HG02798 (cell line): ENCODE data around the gene HIPK2.

Experiments used
- ATAC-seq: cut with Tn5 transposase; IDR thresholded peaks from one replicate; pipeline ENCODE4 v1.9.1; 2021; ENCODE audit warnings: mild to moderate bottlenecking; ENCODE audit not compliant: unreplicated experiment, poor library complexity

The HIPK2 gene

DNA sequence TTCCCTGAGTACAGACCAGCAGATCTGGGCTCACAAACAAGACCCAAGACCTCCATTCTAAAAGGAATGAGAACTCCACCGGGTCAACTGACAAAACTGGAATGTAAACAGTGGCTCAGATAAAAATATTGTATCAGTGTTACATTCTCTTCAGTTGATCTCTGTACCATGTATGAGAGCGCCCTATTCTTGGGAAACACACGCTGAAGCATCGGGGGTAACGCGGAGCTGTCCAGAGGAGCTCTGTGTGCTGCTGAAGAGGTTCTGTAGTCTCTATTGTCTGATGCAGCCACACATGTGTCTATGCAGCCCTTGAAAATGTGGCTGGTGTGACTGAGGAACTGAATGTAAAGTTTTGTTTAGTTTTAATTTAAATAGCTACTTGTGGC, 39.7 kb downstream of the HIPK2 start:
- ATAC-seq: no peak

DNA sequence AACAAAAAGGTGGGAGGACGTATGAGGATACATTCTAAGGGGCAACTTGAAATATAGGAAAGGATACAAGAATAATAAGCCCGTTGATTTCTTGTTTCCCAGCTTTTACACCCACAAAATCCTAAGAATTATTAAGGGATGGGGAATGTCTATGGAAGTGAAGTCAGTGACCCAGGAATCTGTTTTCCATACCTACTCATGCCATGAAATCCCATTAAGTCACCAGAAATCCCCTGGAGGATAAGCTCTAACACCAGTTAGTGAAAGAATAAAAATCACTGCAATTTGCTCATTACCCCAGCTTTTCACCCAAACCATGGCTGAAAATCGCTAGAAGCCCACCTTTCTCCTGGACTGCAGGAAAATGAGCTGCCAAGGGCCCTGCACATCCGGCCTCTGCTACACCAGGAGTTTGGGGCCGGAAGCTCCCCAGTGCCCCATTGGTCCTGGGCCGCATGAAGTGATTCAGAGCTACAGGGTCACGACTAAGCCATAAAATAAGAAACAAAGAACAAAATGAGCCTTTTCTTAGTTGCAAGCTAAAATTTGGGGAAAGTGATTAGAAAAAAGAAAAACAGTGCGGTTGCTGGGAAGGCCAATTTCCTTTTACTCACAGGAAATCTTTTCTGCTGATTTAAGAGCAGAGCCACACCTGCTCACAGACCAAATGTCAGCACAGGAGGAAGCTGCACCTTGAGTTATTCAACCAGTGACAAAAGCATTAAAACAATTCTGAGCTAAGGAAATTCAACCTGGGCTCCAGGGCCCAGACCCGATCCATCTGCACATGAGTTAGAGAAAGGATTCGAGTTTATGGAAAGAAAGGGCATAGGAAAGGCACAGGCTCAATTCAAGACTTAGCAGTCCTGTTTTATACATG, 40.3 kb downstream of the HIPK2 start:
- ATAC-seq: no peak

DNA sequence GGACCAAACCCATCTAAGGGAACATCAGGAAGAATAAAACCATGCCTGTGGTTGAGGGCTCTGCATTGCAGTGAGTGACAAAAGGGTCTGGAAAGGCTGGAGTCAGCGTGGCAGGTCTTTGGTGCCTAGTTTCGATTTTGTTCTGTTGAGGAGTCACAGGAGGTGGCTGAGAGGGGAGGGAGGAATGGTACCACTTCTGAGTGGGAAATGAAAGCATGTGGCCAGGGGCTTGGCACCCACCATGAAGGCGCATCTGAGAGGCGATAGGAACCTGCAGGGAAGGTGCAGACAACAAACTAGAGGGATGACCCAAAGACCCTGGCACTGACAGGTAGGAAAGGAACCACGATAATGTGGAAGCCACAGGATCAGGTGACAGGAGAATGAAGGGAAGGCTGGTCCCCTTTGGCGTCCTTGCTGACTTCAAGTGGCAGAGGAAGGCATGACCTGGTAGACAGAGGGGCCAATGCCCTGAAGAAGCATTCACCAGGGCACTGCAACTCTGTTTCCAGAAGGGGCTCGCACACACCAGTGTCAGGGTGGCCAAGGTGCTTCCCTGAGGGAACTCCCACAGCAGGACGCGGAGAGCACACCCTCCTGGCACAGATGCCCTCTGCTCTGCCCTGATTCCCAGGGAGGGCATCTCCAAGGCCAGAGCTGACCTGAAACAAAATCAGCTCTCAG, 41.7 kb downstream of the HIPK2 start:
- ATAC-seq: no peak

DNA sequence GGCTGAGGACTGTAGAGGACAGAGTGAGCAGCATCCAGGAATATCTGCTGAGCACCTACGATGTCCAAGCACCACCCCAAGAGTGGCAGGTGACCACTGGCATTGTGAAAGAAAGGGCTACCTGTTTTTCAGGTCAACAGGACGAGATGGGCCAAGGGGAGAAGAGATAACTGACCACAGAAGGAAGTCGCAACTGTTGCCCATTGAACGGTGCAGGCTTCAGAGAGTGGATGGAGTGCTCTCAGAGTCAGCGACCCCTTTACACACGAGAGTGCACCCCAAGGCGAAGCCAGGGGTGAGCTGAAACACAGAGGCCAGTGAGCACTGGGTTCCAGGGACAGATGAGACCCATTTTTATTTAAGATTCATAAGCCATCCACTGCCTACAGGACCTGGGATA, 42.3 kb downstream of the HIPK2 start:
- ATAC-seq: no peak

DNA sequence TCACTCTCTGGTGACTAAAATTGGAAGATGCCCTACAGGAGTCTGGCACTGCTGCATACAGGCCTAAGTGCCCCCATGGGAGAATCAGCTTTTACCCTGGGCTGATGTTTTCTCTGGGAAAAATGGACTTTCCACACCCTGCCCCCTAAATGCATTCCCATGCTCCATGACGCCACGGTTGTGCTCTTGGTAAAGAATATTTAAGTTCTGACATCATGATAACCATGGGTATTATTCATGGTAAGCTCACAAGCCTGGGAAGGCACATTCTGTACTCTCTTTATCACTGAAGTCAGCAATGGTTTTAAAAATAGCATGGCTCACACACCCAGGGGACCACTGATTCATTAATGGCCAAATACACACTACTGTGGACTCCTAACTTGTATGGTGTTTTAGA, 43.4 kb downstream of the HIPK2 start:
- no peak for ATAC-seq

DNA sequence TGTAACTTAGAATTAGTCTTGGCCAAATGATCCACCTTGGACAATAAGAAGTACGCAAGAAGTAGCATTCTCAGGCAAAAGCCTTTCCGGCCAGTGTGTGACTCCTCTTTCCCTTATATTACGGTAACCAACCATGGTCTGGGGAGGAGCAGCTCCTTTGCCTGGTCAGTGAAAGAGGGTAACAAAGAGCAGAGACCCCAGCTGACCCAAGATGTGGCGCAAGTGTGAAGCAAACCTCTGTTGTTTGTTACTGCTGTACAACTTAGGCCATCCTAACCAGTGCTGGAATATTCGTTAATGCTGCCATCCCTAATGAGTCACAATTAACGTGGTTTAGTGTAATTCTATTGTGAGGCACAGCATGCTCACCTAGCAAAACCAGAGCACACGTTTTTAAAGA, 44.0 kb downstream of the HIPK2 start:
- ATAC-seq: no peak

DNA sequence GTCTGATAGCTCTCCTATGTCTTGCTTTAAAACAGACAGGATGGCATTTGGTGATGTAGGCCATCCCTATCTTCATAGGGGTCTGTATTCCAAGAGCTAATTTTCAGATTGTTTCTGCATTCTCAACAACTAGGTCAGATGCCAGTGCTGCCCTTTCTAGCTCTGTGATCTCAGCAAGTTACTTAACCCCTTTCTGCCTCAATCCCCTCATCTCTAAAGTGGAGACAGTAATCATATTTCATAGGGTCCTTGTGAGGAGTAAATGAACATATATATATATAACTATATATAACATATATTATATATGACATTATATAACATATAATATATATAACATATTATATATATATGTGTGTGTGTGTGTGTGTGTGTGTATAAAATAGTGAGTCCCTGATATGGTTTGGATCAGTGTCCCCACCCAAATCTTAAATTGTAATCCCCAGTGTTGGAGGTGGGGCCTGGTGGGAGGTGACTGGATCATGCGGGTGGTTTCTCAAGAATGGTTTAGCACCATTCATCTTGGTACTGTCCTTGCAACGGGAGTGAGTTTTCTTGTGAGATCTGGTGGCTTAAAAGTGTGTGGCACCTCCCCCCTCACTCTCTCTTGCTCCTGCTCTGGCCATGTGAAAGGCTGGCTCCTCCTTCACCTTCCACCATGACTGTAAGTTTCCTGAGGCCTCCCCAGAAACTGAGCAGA, 45.2 kb downstream of the HIPK2 start:
- ATAC-seq: no peak

DNA sequence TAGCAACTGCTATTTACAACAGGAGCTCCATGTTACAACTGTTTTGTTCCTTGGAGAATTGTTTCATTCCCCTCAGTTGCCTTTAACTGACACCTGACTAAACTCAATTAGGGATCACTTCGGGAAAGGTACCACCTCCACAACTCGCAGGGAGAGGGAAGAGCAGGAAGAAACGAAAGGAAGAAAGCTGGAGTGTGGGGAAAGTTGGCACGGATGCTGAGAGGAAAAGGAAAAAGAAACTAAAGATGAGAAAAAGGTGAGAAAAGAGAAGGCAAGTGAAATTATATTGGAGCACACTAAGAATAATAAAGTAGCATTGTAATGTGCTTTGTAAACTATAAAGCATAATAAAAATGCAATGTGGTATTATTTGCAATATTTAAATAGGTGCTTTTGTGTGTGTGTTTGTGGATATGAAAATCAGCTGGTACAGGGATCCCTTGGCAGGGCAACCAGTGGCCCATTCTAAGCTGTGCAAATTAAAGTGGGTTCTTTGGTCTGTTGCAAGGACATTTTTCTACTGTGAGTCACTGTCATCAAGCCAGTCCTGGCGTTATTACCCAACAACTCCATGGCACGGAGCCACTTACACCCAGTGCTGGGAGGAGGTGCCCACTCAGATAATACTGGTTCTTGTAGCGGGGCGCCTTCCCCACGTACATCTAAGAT, 45.9 kb downstream of the HIPK2 start:
- no peak for ATAC-seq

DNA sequence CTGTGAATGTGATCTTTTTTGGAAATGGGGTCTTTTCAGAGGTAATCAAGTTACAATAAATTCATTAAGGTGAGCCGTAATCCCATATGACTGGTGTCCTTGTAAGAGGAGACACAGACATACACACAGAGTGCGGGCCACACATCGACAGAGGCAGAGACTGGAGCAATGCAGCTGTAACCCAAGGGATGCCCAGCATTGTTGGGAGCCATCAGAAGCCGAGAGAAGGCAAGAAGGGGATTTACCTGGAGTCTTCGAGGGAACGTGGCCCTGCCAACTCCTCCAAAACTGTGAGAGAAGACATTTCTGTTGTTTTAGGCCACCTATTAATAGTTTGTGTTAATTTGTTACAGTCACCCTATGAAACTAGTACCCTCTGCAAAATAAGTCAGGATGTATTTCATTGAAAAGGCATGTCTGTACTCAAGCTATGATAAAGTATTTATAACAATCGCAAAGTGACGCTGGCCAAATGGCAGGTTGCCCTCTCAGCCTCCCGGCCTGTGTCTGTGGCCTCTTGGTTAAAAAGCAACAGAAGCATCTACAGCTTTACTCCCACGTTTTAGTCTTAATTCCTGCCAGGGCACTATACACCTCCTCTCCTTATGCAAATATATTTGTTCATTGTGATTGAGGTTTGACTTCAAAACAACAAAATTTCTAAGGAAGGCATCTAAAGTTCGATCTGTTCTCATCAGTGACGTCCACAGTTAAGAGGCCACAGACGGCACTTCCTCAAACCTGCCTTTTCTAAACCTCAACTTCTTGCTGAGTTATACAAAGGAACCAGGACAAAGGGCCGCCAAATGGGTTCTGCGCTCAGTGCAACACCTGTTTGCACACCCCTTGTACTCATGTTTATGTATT, 46.8 kb downstream of the HIPK2 start:
- peak; percentile 88 for ATAC-seq

DNA sequence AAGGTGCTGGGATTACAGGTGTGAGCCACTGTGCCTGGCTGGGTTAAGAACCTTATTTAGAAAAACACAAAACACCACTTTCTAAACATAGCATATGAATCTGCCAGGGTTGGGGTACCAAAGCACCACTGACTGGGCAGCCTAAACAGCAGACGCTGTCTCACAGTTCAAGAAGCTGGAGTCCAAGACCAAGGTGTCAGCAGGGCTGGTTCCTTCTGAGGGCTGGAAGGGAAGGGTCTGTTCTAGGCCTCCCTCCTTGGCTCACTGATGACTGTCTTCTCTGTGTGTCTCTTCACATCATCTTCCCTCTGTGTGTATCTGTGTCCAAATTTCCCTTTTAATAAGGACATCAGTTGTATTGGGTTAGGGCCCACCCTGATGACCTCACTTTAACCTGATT, 49.6 kb downstream of the HIPK2 start:
- no peak for ATAC-seq

DNA sequence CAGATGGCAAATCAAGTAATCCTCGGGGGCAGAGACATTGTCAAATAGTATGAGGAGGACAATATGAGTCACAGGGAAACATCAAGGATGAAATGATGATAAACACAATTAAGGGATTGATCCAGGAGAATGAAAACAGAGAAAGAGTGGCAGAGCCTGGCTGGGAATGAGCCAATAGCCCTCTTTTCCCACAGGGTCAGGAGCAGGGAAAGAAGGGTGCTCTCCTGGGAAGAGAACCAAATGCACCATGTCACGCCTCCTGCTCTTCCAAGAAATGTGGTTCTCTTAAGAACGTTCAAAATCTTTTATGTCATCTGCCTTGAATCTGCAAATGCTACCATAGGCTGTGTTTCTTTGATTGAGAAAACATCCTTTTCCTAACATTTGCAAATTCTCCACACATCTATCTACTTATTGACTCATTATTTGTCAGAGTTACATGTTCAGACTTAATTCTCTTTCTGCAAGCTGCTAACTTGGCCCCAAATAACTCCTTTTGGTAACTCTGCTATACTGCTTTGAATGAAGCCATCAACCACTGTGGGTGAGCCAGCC, 50.6 kb downstream of the HIPK2 start:
- ATAC-seq: no peak

DNA sequence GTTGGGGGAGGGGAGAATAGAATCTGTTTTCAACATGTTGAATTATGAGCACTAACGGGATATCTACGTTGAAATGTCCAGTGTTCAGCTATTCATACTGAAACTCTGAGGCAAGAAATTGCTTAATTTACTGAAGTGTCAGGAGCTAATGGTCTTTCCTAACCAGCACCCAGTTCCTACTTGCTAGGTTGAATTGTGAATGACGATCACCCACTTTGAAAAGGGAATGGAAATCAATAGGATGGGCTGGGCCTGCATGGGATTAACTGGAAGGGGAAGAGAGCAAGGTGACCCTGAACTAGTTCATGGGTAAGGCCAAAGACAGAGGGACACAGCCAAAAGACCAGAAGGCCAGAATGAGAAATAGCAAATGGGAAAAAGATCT, 51.3 kb downstream of the HIPK2 start:
- ATAC-seq: no peak

DNA sequence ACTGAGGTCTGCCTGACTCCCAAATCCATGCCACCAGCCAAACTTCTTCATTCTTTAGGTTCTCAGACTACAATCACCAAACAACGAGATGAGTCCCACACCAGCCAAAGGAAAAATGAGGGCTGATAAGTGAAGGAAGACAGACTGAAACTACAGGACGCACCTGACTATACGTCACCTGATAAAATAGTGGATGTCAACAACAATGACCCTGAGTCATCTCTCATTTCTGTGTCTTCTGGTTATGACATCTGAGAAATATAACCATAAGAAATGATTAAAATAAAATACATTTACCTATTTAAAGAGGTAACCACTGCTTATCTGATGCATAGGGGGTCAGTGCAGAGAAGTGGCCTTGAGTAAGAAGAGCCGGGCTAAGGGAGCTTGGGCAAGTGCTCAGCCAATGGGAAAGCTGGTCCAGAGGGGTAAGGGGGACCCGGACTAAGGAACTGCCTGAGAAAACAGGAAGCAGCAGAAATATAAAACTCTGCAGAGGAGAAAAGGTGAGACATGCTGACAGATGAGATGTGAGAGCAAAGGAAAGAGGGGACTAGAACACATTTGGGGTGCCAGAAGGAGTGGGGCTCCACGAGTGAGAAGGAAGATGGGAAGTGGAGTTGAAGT, 51.8 kb downstream of the HIPK2 start:
- ATAC-seq: no peak

DNA sequence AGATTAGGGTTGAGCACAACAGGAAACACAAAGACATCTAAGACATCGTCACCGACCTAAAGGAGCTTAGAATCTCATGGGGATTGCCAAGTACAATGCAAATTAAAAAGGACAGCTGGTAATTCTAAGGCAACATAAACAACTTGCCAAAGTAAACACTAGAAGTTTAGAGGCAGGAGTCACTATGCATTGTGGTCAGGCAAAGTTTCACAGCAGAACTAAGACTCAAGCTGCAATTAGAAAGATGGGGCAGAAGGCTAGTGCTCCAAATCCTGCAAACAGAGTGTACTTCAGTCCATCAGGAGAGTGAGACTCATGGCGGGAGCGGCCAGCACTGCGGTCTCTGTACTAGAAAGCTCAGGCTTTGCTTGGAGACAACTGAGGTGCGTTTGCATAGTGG, 52.7 kb downstream of the HIPK2 start:
- ATAC-seq: peak; percentile 85

DNA sequence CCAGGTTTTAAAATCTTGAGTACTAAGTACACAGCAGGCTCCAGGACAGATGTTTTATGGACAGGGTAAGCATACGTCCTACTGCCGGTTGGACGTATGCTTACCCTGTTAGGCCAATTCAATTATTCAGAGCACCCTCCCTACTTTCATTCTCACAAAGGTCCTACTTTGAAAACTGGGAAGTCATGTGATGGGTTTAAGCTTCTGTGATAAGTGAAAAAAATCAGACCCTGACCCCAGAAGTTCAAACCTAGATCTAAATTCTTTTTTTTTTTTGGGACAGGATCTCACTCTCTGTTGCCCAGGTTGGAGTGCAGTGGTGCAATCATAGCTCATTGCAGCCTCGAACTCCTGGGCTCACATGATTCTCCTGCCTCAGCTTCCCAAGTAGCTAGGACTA, 55.2 kb downstream of the HIPK2 start:
- no peak for ATAC-seq

DNA sequence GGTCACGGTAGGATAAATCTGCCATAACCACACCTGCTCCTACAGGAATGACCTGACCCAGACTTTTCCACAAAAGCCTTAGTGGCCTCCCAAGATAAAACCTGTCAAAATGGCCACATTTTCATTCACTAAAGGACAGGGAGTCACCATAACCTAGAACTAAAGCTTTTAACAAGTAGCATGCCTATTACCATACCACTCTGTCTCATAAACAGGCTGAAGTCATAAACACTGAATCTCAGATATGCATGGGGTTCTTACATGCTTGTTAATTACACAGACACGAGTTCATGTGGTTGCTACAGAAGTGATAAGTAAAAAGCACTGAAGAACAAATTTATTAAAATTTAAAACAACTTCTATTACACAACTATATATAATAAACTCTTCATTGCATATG, 56.0 kb downstream of the HIPK2 start:
- no peak for ATAC-seq

DNA sequence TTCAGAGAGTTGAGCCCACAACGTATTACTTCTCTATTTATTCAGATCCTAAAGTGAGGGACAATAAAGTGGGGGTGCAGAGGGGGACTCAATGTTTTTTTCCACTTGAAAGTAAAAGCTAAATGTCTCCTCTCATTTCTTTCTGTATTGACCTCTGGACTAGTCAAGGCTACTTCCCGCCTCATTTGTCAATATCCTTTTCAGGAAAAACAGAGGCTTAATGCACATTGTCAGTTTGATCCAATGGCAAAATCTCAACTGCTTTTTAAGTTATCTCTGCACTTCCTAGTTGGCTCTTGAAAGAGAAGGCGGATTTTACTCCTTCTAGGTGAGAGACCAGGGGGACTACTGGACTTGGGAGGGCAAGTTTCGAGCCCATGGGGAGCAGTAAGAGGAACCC, 56.4 kb downstream of the HIPK2 start:
- ATAC-seq: no peak

DNA sequence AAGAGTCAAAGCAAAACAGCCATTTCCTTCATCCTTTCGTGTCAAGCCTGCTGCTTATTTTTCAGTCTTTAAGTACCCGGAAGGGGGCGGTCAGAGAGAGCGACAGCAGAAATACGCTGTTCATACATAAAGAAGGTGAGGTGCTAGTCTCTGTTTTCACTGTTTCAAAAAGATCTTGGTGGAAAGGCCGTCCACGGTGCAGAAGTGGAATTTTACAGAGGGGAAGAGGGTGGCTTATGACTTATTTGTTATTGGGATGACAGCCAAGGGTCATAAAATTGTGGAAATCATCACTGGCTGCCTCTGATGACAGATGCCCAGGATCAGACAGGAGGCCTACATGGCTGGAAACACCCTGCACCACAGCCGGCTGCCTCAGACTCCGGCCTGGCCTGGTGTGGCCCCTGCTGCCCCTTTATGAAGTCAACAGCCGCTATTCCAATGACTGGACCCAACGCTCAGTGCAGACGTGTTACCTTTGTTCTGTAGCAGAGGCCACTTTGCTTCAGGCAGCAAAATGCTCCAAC, 57.0 kb downstream of the HIPK2 start:
- ATAC-seq: no peak

DNA sequence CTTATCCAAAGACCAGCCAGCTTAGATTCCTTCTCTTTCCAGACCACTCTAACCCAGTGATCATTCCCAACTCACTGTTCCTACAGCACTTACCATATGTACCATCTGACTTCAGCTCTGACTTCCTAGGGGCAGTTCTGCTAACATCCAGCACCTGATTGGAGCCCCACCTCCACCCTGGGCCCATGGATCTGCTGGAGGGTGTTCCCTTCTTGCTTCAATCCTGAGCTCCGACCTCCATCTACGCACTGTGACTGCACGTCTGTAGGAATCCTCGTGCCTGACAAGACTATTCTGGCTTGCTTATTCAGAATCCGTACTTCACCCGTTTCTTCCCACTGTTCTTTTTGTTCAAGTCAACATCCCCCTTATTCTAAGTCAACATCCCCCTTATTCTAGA, 57.6 kb downstream of the HIPK2 start:
- no peak for ATAC-seq
